SK-N-MC (cell line): ENCODE data around the gene SLCO2B1.

Source experiments
- DNase-seq: peaks from one replicate; pipeline ENCODE4 v3.0.0-alpha.2; 2011; ENCODE audit warnings: low read depth, low spot score
- H3K27ac ChIP-seq: fragments of 200-600 bp; sonication (generic); 2 replicates; pipeline ENCODE4 v1.5.1; 2016; ENCODE audit warnings: mixed run types
- H3K36me3 ChIP-seq: fragments of 200-600 bp; sonication (generic); 2 replicates; pipeline ENCODE4 v1.6.1; 2017; ENCODE audit warnings: antibody characterized with exemption, low read length, mixed read lengths; ENCODE audit not compliant: insufficient read depth
- H3K4me3 ChIP-seq: fragments of 200-600 bp; sonication (generic); 2 replicates; pipeline ENCODE4 v1.5.1; 2016
- H3K9ac ChIP-seq: fragments of 200-600 bp; sonication (generic); 2 replicates; pipeline ENCODE4 v1.8.0; 2017; ENCODE audit warnings: mixed run types, mixed read lengths; ENCODE audit not compliant: insufficient read length
- H3K9me3 ChIP-seq: fragments of 200-600 bp; sonication (generic); 2 replicates; pipeline ENCODE4 v1.6.1; 2017; ENCODE audit warnings: low read depth, mild to moderate bottlenecking, antibody characterized with exemption, low read length, moderate library complexity, mixed read lengths
- EZH2 ChIP-seq: fragments of 200-600 bp; sonication (generic); IDR thresholded peaks from one replicate; pipeline ENCODE4 v1.6.1; 2017; ENCODE audit warnings: antibody characterized with exemption
- FOXP2 ChIP-seq: optimal IDR thresholded peaks from 2 replicates; pipeline ENCODE3; 2011; ENCODE audit warnings: mild to moderate bottlenecking, moderate library complexity; ENCODE audit not compliant: insufficient read depth; ENCODE audit errors: extremely low read length, control extremely low read depth
- POLR2AphosphoS5 ChIP-seq: IDR thresholded peaks from 2 replicates; pipeline ENCODE4 v1.6.1; 2012; ENCODE audit warnings: mild to moderate bottlenecking, low read depth, low read length, borderline replicate concordance

Gene SLCO2B1

DNA sequence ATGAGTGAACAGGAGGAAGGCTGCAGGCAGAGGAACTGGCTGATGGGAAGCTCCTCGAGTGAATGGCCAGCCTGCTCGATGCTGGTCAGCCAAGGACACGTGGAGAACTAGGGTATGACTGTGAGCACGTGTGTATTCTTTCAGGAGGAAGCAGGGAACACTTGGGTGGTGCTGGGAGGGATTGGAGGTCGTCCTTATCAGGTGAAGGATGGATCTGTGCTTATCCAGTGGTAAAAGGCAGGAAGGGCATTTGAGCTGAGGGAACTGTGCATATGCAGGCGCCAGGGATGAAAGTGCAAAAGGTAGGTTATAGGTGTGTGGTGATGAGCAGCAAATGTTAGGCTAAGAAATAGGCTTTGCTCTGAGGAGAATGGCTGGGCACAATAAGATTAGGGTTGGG is 9.7 kb upstream of the SLCO2B1 start:
- TF ChIP-seq EZH2 (no peak), POLR2AphosphoS5 (no peak), FOXP2 (no peak)
- H3K4me3 ChIP-seq = no peak overlapping the region
- H3K27ac ChIP-seq = no peak overlapping the region
- H3K36me3 ChIP-seq = no peaks in the 10 kb centered on the region
- no peak overlapping the region for H3K9ac ChIP-seq
- no peaks in the 10 kb centered on the region for H3K9me3 ChIP-seq
- DNase-seq = no peak

DNA sequence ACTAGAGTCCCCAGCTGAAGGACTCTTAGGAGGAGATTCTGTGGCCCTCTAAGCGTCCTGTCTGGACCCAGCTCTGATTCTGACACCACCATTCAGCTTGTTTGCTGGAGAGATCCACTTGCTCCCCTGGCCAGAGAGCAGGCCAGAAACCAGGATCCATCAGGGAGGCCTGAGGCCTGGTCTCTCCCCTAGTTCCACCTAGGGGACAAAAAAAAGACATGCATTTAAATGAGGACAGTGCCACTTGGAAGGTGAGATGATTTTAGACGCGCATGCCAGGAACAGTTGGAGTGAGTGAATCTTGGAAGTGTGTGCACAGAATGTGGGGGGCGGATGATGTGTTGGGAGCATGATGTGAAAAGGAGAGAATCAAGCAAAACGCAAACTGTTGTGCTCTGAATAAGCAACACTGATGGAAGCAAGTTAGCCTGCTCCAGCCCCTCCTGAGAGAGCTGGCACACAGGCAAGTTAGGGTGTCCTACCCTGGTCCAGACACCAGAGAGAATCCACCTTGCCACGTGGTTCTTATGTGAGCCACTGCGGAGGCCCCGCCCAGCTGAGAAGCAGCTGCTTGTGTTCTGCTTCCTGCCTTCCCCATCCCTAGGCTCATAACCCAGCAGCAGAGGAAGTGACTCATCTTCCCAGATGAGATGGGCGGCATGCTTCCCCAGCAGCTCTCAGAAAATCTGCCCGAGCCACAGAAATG is 8.0 kb upstream of the SLCO2B1 start:
- no peaks in the 10 kb centered on the region for H3K9me3 ChIP-seq
- H3K27ac ChIP-seq = no peak overlapping the region
- no peaks in the 10 kb centered on the region for H3K36me3 ChIP-seq
- peak; percentile 24 for DNase-seq
- no peak overlapping the region for H3K4me3 ChIP-seq
- TF ChIP-seq EZH2 (no peak), FOXP2 (no peak), POLR2AphosphoS5 (no peak)
- H3K9ac ChIP-seq = no peak overlapping the region

DNA sequence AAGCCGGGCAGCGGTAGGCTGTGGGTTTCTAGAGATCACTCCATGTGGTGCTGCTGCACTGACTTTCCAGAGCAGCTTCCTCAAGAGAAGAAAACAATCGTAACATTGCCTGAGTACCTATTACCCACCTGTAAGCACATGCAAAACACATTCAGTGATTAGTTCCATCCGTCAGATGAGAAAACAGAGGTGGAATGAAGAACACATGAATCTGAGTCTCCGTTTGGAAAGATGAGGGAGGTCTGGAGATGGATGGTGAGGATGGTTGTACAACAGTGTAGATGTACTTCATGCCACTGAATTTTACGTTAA is 7.5 kb upstream of the SLCO2B1 start:
- no peaks in the 10 kb centered on the region for H3K9me3 ChIP-seq
- no peaks in the 10 kb centered on the region for H3K36me3 ChIP-seq
- no peak overlapping the region for H3K27ac ChIP-seq
- H3K9ac ChIP-seq = no peak overlapping the region
- TF ChIP-seq EZH2 = no peak
- no peak for TF ChIP-seq POLR2AphosphoS5
- no peak for TF ChIP-seq FOXP2
- no peak for DNase-seq
- H3K4me3 ChIP-seq = no peak overlapping the region

DNA sequence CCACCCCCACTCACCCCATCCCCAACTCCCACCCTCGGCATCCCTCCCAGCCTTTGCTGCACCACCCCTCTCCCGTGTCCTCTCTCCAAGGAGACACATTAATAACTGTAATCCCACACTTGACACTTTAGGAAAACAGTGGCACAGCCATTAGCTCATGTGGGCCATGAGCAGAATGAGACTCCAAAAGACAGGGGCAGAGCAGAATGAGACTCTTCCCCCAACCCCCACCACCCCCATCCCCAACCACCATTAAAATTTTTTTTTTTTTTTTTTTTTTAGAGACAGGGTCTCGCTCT is 6.2 kb upstream of the SLCO2B1 start:
- H3K9ac ChIP-seq = no peak overlapping the region

DNA sequence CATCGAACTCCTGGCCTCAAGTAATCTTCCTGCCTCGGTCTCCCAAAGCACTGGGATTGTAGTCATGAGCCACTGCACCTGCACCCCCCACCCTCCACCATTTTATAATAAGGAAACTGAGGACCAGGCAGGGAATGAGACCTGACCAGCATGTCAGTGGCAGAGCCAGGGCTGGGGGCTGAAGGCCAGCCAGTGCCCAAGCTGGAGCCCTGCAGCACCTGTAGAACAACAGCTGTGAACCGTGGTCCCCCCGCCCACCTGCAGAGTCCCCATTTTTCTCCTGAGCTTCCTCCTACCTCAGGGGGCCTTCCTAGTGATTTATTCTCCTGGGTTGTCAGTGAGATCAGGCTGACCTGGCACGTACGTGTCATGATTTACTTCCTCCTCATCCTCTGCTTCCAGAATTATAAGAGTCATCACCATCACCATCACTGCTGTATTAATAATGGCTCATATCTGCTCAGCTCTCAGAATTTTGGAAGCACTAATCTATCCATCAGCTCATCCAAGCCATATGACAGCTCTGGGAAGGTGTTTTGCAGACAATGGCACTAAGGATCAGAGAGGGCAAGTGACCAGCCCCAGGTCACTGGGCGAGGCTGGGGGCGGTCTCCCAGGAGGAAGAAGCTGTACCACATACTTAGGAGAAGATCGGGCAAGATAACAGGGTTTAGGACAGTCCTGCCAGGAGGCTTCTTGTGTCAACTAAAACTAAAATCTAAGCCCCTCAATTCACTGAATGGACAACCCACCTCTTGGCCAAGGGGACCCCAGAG is 5.5 kb upstream of the SLCO2B1 start:
- Histone ChIP-seq H3K4me3 (no peak overlapping the region), H3K9me3 (no peaks in the 10 kb centered on the region), H3K9ac (no peak overlapping the region), H3K36me3 (no peaks in the 10 kb centered on the region), H3K27ac (no peak overlapping the region)
- TF ChIP-seq POLR2AphosphoS5 (no peak), FOXP2 (no peak)
- no peak for DNase-seq

More for the DNA sequence above, 6.2 kb upstream of the SLCO2B1 start:
- no peaks in the 10 kb centered on the region for H3K9me3 ChIP-seq
- no peak for TF ChIP-seq POLR2AphosphoS5
- no peak for TF ChIP-seq FOXP2
- no peak for TF ChIP-seq EZH2
- H3K27ac ChIP-seq = no peak overlapping the region
- DNase-seq = no peak
- H3K4me3 ChIP-seq = no peak overlapping the region
- H3K36me3 ChIP-seq = no peaks in the 10 kb centered on the region

DNA sequence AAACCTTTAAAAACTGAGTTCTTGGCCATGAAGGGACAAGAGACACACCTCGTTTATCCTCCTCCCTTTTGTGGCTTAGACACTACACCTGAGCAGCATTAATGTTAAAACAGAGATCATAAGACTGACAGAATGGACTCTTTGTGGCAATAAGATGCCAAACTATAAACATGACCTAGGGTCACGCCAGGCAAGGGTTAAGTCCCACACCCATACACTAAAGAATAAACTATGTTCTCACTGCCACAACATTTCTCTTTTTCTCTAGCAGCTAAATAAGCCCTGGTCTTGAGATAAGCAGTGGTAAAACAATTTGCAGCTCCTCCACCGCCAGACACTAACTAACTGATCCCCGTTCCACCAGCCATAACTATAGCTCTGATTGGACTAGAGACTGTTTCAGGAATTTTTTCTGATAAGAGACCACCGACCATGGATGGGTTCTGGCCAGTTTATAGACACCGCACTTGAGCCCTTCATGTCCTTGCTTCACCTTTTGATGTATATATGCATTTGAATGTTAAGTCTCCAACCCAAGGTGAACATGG is 4.9 kb upstream of the SLCO2B1 start:
- DNase-seq = no peak
- Histone ChIP-seq H3K36me3 (no peaks in the 10 kb centered on the region), H3K9ac (no peak overlapping the region), H3K27ac (no peak overlapping the region), H3K9me3 (no peaks in the 10 kb centered on the region), H3K4me3 (no peak overlapping the region)
- TF ChIP-seq POLR2AphosphoS5 (no peak), EZH2 (no peak), FOXP2 (no peak)

DNA sequence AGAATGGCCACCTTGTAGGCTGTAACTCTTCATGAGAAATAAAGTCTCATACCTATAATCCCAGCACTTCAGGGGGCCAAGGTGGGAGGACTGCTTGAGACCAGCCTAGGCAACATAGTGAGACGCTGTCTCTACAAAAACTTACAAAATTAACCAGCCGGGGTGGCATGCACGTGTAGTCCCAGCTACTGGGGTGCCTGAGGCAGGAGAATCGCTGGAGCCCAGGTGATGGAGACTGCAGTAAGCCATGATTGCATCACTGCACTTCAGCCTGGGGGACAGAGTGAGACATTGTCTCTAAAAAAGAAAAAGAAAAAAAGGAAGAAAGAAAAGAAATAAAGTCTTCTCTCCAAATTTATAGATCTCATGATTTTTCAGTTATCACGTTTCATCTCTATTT is 4.2 kb upstream of the SLCO2B1 start:
- Histone ChIP-seq H3K4me3 (no peak overlapping the region), H3K9ac (no peak overlapping the region), H3K9me3 (no peaks in the 10 kb centered on the region), H3K27ac (no peak overlapping the region), H3K36me3 (no peaks in the 10 kb centered on the region)
- TF ChIP-seq FOXP2 = no peak
- TF ChIP-seq EZH2 = no peak
- no peak for TF ChIP-seq POLR2AphosphoS5
- no peak for DNase-seq

DNA sequence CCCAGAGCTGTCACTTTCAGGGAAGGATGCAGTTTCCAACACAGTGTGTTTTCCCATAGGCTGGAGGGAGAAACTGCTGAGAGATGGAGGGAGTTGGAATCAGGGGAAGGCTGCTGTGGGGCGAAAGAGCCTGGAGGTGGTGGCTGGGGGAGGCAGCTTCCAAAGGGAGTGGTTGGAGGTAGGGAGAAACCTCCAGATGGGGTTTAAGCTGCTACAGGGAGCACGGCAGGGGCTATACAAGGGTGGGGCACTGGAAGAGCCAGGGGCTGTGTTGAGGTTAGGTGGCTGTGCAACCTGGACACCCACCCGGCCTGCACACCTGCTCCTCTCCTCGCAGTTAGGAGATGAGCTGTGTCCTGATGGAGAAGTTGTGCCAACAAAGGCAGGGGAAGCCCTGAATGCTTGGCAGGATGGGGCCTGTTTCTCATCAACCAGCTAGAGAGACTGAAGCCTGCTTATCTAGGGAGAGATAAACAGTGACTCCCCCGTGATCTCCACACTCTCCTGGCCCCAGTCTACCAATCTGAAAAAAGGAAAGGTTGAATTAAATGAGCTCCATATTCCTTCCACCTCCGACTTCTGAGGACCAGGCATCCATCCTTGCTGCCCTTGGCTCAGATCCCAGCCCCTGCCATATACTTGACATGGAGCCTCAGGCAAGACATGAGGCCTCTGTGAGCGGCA is 3.6 kb upstream of the SLCO2B1 start:
- TF ChIP-seq POLR2AphosphoS5 (no peak), EZH2 (no peak), FOXP2 (no peak)
- Histone ChIP-seq H3K9ac (no peak overlapping the region), H3K4me3 (no peak overlapping the region), H3K9me3 (no peaks in the 10 kb centered on the region), H3K27ac (no peak overlapping the region), H3K36me3 (no peaks in the 10 kb centered on the region)
- DNase-seq = no peak

DNA sequence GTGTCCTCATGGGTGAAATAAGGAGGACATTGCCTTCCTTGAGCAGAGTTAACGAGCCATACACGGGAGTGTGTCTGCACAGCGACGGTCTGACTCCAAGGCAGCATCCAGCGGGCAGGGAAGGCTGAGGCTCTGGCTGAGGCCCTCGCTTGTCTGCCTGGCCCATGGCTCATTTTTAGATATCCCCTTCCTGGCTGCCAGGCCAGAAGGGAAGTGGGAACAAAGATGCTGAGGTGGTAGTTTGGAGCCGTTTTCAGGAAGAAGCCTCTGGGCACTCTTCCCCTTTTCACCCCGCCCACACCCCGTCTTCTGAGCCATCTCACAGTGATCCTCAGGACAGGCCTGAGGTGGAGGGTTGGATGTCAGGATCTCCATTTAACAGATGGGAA is 3.0 kb upstream of the SLCO2B1 start:
- Histone ChIP-seq H3K4me3 (no peak overlapping the region), H3K9me3 (no peaks in the 10 kb centered on the region), H3K9ac (no peak overlapping the region), H3K27ac (no peak overlapping the region), H3K36me3 (no peaks in the 10 kb centered on the region)
- DNase-seq = no peak
- TF ChIP-seq FOXP2 = no peak
- TF ChIP-seq EZH2 = no peak
- no peak for TF ChIP-seq POLR2AphosphoS5
